CD4-positive, alpha-beta T cell treated with Interferon gamma for 1 hour (primary cell): ENCODE measurements around the gene SIX3.
A peak's percentile ranks its signal among the peaks of the same experiment; 100 is the strongest.

ENCODE experiments used
- DNase-seq: peaks from one replicate; pipeline ENCODE4 v3.0.0-alpha.2; 2020

Gene SIX3

DNA sequence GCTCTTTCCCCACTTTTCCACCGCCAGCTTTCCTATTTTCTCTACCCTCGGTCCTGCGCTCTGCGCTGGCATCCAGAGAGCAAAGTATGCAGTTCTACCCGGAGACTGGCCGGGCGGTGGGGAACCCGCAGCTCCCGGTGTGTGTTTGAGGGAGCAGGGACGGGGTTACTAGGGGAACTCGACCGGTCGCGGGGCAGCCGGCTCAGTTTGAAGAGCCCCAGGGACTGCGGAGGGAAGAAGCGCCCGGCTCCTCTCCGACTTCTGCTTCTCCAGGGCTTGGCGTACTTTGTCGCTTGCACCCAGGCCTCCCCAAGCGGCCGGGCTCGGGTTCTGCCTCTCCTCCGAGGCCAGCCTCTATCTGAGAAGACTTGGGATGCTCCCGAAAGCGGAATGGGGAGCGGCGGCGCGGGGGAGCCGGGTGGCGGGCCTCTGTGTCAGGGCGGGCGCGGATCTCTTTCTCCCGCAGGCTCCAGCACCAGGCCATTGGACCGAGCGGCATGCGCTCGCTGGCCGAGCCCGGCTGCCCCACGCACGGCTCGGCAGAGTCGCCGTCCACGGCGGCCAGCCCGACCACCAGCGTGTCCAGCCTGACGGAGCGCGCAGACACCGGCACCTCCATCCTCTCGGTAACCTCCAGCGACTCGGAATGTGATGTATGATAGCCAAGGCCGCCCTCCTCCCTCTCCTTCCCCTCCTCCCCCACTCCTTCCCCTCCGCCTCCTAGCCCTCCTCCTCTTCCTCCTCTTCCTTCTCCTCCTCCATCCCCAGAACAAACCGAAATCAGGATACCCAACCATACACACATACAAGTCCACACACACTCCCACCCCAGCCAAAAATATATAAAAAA is 2.8 kb downstream of the SIX3 start:
- DNase-seq: no peak

DNA sequence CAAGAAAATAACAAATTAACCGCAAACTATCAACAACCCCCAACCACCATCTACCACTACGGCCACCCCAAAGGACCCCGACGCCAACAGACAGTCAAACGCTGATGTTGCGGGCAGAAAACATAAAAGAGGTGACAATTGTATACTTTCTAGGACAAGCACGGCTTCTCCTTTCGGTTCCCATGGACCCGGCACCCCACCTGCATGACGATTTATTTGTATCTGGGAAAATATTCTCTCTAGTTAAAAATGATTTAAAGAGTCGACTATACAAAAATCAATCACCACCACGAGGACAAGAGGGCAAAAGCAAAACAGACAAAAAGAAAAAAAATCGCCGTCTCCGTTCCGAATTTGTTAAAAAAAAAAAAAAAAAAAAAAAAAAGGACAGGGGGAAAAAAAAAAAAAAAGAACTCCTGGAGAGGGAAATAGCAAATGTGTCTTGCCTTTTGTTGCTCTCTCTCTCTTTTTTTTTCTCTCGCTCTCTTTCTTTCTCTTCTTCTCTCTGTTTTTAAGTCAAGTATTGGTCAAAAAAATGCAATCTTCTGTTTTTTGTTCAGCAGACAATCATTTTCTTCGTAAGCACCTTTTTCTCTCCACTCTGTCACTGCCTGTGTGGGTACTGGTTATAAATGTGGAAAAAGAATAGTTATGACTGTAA is 3.6 kb downstream of the SIX3 start:
- no peak for DNase-seq

DNA sequence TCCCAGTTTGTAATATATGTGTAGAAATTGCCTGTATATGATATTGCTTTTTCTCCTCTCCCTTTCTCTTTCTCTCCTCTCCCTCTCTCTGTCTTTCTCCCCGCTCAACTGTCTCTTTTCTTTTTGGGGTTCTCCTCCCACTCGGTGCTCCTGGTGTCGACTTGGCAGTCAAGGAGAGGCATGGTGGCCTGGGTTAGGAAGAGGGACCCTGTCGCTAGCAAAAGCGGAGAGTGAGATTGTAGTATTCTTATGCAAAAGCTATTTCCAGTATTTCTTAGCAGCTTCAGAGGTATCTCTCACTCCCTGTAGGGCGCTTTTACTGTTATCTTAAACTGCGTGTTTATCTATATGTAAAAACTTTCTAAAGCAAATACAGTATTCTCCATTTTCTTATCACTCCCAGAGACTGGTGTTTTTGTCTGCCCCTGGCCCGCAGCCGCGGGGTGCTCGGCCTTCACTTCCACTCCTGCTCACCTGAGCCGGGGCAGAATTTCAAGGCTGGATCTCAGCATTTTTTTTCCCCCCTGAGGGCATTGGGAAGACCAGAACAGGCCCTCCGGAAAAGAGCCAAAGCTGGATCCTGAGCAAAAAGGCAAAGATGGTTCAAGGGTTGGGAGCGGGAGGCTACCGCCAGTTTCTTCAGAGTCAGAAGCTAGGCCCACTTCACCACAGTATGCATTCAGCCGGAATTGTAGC is 4.3 kb downstream of the SIX3 start:
- no peak for DNase-seq

DNA sequence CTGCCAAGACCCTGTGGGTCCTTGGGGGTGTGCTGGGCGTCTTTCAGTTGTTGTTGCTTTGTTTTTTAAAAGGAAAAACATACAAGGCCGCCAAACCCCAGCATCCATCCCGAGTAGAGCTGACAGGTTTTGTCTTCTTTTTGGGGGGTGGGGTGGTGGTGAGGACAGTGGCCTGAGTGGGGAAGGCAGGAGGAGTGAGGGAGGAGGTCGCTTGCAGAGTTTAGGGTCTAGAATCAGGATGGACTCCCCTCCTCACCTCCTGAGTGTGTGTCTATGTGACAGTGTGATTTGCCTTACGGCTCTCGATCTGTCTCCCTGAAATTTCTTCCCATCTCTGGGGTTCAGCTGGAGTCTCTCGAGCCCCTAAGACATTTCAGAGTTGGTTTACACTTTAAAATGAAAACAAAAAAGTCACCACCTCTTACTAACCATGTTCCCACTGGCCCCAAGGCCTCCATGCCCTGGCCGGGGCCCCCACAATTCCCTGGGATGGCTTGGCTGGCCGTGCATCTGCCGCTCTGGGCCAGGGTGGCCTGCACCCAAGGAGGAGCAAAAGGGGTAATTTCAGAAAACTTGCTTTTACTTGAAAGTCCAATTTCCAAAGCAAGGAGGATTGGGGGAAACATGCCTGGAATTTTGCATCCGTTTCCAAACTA is 5.0 kb downstream of the SIX3 start:
- no peak for DNase-seq

DNA sequence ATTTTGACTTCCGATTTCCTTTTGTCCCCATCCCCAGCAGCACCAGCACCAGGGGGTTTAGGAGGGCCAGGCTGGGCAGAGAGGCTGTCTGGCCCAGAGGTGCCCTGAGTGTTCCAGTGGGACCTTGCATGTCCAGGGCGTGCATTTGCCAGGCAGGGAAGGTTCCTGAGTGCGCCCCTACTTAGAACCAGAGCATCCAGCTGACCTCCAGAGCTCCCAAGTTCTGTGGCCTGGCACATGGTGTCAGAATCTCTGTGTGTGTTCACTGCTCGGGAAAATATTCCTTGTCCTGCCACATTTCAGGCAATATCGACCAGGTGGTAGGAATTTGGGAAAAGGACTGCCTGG is 5.5 kb downstream of the SIX3 start:
- no peak for DNase-seq

DNA sequence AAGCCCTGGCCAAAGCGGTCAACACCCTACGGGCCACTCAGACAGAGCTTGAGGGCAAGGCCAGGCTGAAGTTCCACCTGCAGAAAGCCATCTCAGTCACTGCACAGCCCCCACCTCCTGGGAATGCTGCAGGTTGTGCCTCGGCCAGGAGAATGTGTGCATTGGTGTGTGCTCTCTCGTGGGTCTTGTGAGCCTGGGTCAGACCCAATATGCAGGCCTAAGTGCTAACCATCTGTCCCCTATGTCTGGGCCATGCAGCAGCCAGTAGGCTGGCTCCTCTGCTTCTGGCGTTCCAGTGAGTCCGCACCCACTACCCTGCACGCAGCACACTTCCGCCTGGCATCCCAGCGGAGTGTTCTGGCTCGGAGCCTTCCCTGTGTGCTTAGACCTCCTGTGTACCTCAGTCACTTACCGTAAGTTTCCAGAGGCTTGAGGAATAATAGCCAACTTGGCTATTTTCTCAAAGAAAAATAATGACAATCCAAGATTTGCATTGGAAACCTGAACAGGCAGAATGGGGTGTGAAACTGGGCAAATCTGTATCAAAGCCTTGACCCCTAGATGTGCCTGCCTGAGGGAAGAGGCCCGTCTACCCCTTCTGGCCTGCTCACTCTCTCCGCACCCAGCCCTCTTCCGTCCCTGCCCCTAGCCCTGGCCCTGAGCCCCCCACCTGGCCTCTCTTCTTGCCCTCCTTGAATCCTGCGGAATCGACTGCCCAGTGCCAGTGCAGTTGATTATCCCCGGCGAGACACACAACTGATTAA is 7.2 kb downstream of the SIX3 start:
- no peak for DNase-seq

- DNase-seq: no peak
Measured at GRCh38 chr2:44949329-44950151, 8.0 kb downstream of the SIX3 start.

DNA sequence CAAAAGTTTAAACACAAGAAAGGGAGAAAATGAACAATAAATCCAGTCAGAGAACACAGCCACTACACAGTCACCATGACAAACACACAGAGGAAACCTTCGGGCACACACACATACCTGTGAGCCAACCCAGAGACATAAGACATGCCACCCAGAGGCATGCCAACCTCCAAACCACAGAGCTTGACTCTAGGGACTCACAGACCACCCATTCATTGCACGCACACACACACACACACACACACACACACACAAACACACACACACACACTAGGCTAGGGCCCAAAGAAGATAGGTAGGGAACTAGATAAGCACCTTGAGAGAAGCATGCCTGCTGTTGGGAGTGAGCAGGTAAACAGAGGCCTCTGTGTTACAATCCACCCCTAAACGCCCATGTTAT is 9.1 kb downstream of the SIX3 start:
- no peak for DNase-seq

- no peak for DNase-seq
Measured at GRCh38 chr2:44951124-44951523, 9.6 kb downstream of the SIX3 start.

DNA sequence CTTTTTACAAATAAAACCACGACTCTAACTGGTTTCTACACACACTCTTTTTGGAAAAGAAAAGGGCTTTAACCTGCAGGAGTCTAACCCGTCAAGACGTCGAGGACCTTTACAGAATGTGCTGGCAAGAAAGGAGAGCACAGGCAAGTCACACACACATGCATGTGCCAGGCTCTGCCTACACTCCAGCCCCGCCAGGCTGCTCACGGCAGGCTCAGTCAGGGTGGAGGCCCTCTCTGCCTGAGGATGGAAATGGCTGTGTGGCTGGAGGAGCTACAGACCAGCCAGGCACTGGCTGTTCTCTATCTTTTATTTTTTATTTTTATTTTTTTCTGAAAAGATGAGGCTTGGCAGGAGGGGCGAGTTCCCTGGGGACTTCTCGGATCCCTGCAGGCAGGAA is 10.2 kb downstream of the SIX3 start:
- no peak for DNase-seq

- DNase-seq: no peak
Measured at GRCh38 chr2:44952143-44952805, 10.8 kb downstream of the SIX3 start.

GRCh38 chr2:44952806-44953498 is 11.4 kb downstream of the SIX3 start:
- no peak for DNase-seq

DNA sequence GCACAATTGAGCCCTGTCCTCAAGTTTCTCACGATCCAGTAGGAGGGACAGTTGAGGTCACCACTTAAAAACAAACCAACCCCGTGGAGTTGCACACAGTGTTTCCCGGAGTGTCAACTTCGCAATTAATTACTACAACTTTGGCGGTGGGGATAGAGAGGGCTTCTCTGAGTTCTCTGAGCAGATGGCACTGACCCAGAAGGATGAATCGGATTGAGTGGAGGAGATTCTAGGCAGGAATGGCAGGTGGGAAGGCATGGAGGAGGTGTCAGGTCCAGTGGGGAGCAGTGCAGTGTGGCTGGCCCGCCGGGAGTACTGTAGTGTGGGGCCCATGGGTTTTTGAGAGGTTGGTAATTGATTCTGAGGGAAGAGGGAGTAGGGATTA is 12.0 kb downstream of the SIX3 start:
- DNase-seq: no peak

- DNase-seq: no peak
Measured at GRCh38 chr2:44954447-44954888, 13.0 kb downstream of the SIX3 start.

GRCh38 chr2:44954889-44955592 is 13.5 kb downstream of the SIX3 start:
- no peak for DNase-seq

- DNase-seq: peak; percentile 59
Measured at GRCh38 chr2:44955593-44956392, 14.3 kb downstream of the SIX3 start.

- DNase-seq: no peak
Measured at GRCh38 chr2:44956843-44957242, 15.3 kb downstream of the SIX3 start.

DNA sequence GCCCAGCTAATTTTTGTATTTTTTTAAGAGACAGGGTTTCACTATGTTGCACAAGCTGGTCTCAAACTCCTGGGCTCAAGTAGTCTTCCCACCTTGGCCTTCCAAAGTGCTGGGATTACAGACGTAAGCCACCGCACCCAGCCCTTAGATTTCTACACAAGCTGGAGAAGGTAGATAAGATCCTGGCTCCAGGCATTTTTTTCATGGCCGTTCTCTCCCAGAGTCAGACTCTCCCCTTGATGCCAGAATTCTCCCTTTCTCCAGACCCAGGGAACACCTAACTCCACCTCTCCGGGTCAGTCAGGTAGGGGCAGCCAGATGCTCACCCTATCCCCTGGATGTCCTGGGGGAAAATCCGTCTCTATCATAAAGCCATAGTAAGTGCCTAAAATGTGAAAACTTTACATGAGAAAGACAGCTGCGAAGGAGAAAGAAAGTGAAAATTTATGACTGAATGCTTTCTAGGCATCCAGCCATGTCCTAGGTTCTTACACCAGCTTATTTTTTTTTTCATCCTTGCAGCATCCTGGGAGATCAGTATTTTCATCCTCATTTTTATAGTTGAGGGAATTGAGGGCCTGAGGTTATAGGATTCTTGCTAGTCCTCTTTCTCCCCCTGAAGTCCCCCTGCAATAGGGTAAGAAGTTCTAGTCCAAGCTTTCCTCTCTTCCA is 16.3 kb downstream of the SIX3 start:
- no peak for DNase-seq
